ENCODE results near the gene GIPC2. TPM values are rescaled to one million over a fixed set of nuclear protein-coding genes. Genes with fewer than 3 reads are reported as not detected.
A peak's percentile ranks its signal among the peaks of the same experiment; 100 is the strongest.
"Not testable (repeated sequence)": the region's sequence is repeated elsewhere in the genome, so short reads cannot be mapped to it uniquely, and the experiment has no call there.

Gene GIPC2
- total RNA-seq, 8 experiments from 2014 or later = 0.09 to 0.78 (median 0.43) TPM; not detected in 1

GRCh38 chr1:78058670-78059069 lies 12.9 kb downstream of the GIPC2 start:
- in situ Hi-C loops (cut with MboI; ENCODE audit: low pct_unique_long_range_greater_than_20kb in 2 of 9, low sequenced_read_pairs in 9 of 9, unreplicated experiment in 9 of 9) = no loop called here
- no peaks in the 10 kb centered on the region for H3K4me1 ChIP-seq (replicated peaks in 1 of 2)
- WGBS, 10 experiments = 52 to 93% (median 79%) methylated on average over 2 to 4 of the region's 4 CpGs
- no peak overlapping the region for H3K27ac ChIP-seq
- ATAC-seq (replicated peaks in 6 of 8) = no peak
- H3K4me3 ChIP-seq = no peak overlapping the region

GRCh38 chr1:78060857-78061563 lies 15.2 kb downstream of the GIPC2 start:
- Histone ChIP-seq H3K4me1 (replicated peaks in 1 of 2) (no peaks in the 10 kb centered on the region), H3K4me3 (no peak overlapping the region), H3K27ac (no peak overlapping the region)
- no peak for ATAC-seq (replicated peaks in 6 of 8)
- in situ Hi-C loops (cut with MboI; ENCODE audit: low pct_unique_long_range_greater_than_20kb in 2 of 9, low sequenced_read_pairs in 9 of 9, unreplicated experiment in 9 of 9) = no loop called here
- 45 to 100% (median 77%) methylated on average over 1 to 4 of the region's 4 CpGs; no CpG with 5 or more reads in 1 of the 10 experiments for WGBS, 10 experiments

GRCh38 chr1:78061825-78062523 lies 16.2 kb downstream of the GIPC2 start:
- Histone ChIP-seq H3K4me3 (no peak overlapping the region), H3K27ac (no peak overlapping the region), H3K4me1 (replicated peaks in 1 of 2) (no peaks in the 10 kb centered on the region)
- 40 to 100% (median 85%) methylated on average over 1 to 2 of the region's 2 CpGs; no CpG with 5 or more reads in 1 of the 10 experiments for WGBS, 10 experiments
- peak in 2 of 8 experiments; percentile 36 to 91 for ATAC-seq (replicated peaks in 6 of 8)
- in situ Hi-C loops (cut with MboI; ENCODE audit: low pct_unique_long_range_greater_than_20kb in 2 of 9, low sequenced_read_pairs in 9 of 9, unreplicated experiment in 9 of 9) = no loop called here

DNA sequence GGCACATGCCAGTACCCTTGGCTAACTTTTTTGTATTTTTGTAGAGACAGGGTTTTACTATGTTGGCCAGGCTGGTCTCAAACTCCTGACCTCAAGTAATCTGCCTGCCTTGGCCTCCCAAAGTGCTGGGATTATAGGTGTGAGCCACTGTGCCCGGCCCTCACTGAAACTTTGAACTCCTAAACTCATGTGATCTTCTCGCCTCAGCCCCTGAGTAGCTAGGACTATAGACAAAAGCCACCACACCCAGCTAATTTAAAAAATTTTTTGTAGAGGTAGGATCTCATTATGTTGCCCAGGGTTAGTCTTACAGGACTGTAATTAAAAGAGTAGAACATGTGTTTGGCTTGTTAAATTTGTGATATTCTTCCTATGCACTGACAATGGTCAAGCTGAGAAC lies 19.1 kb downstream of the GIPC2 start:
- H3K4me3 ChIP-seq; H3K4me1 ChIP-seq (replicated peaks in 1 of 2); ATAC-seq (replicated peaks in 6 of 8); in situ Hi-C loops (cut with MboI; ENCODE audit: low pct_unique_long_range_greater_than_20kb in 2 of 9, low sequenced_read_pairs in 9 of 9, unreplicated experiment in 9 of 9); H3K27ac ChIP-seq: not testable (repeated sequence)
- WGBS, 10 experiments = 79 to 100% (median 97%) methylated on average over 1 to 2 of the region's 2 CpGs; no CpG with 5 or more reads in 4 of the 10 experiments

- ATAC-seq (replicated peaks in 6 of 8) = no peak
- Histone ChIP-seq H3K4me1 (replicated peaks in 1 of 2) (no peaks in the 10 kb centered on the region), H3K4me3 (no peak overlapping the region), H3K27ac (no peak overlapping the region)
- 49 to 100% (median 84%) methylated on average over 2 to 3 of the region's 3 CpGs; no CpG with 5 or more reads in 3 of the 10 experiments for WGBS, 10 experiments
- in situ Hi-C loops (cut with MboI; ENCODE audit: low pct_unique_long_range_greater_than_20kb in 2 of 9, low sequenced_read_pairs in 9 of 9, unreplicated experiment in 9 of 9) = no loop called here
These were observed 23.0 kb downstream of the GIPC2 start for GRCh38 chr1:78068681-78069283.

GRCh38 chr1:78069784-78070183 lies 24.0 kb downstream of the GIPC2 start:
- 0 to 90% (median 80%) methylated on average over 1 to 2 of the region's 2 CpGs; no CpG with 5 or more reads in 1 of the 10 experiments for WGBS, 10 experiments
- Histone ChIP-seq H3K4me1 (replicated peaks in 1 of 2) (no peaks in the 10 kb centered on the region), H3K27ac (no peak overlapping the region), H3K4me3 (no peak overlapping the region)
- no peak for ATAC-seq (replicated peaks in 6 of 8)
- in situ Hi-C loops (cut with MboI; ENCODE audit: low pct_unique_long_range_greater_than_20kb in 2 of 9, low sequenced_read_pairs in 9 of 9, unreplicated experiment in 9 of 9) = no loop called here

- no peak overlapping the region for H3K4me3 ChIP-seq
- ATAC-seq (replicated peaks in 6 of 8) = no peak
- 33 to 92% (median 55%) methylated on average over 1 to 2 of the region's 2 CpGs; no CpG with 5 or more reads in 1 of the 10 experiments for WGBS, 10 experiments
- in situ Hi-C loops (cut with MboI; ENCODE audit: low pct_unique_long_range_greater_than_20kb in 2 of 9, low sequenced_read_pairs in 9 of 9, unreplicated experiment in 9 of 9) = no loop called here
- H3K4me1 ChIP-seq (replicated peaks in 1 of 2) = no peaks in the 10 kb centered on the region
- no peak overlapping the region for H3K27ac ChIP-seq
These were observed 24.4 kb downstream of the GIPC2 start for GRCh38 chr1:78070210-78070609.

DNA sequence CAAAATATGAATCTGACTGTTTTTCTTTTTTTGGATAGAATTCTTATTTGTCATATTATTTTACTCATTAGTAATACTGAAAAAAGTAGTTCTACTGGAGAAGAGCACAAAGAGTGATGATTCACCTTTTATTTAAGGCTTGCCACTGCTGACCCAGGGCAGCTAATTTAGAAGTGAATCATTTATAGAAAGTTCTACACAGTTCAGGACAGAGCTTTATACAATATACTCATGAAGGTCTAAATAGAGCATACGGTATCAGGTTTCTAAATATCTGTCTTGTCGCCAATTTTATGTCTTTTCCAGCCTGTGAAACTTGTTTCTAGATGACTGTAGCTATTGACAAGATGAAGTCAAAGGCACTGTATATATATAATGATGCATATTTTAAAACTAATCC lies 25.0 kb downstream of the GIPC2 start:
- no peak overlapping the region for H3K27ac ChIP-seq
- in situ Hi-C loops (cut with MboI; ENCODE audit: low pct_unique_long_range_greater_than_20kb in 2 of 9, low sequenced_read_pairs in 9 of 9, unreplicated experiment in 9 of 9) = no loop called here
- no peaks in the 10 kb centered on the region for H3K4me1 ChIP-seq (replicated peaks in 1 of 2)
- H3K4me3 ChIP-seq = no peak overlapping the region
- WGBS, 10 experiments = 0 to 87% (median 63%) methylated on average over 1 to 2 of the region's 2 CpGs
- ATAC-seq (replicated peaks in 6 of 8) = peak in 3 of 8 experiments; percentile 40 to 73 (median 59)

GRCh38 chr1:78071696-78072095 lies 25.9 kb downstream of the GIPC2 start:
- no peak overlapping the region for H3K27ac ChIP-seq
- in situ Hi-C loops (cut with MboI; ENCODE audit: low pct_unique_long_range_greater_than_20kb in 2 of 9, low sequenced_read_pairs in 9 of 9, unreplicated experiment in 9 of 9) = no loop called here
- H3K4me3 ChIP-seq = no peak overlapping the region
- H3K4me1 ChIP-seq (replicated peaks in 1 of 2) = no peaks in the 10 kb centered on the region
- 50 to 92% (median 75%) methylated on average over 1 to 5 of the region's 5 CpGs for WGBS, 10 experiments
- no peak for ATAC-seq (replicated peaks in 6 of 8)

DNA sequence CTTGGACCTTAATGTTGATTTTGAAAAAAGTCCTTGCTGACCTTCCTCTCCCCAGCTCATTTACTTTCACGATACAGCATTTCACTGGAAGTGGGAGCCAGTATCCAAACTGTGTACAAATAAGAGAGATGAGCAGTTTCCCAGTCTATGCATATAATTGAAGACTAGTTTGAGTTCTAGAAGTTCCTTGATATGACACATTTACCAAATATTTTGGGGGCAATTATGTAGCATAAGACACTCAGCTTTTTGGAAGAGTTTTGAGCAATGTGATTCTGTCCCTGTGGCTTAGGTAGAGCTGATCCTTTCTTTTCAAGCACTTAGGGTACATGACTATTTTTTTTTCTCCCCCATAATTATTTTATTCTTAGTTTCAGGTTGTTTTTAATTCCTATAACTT lies 26.4 kb downstream of the GIPC2 start:
- Histone ChIP-seq H3K4me1 (replicated peaks in 1 of 2) (no peaks in the 10 kb centered on the region), H3K4me3 (no peak overlapping the region), H3K27ac (no peak overlapping the region)
- ATAC-seq (replicated peaks in 6 of 8) = no peak
- in situ Hi-C loops (cut with MboI; ENCODE audit: low pct_unique_long_range_greater_than_20kb in 2 of 9, low sequenced_read_pairs in 9 of 9, unreplicated experiment in 9 of 9) = no loop called here
- WGBS, 10 experiments = 29 to 100% (median 92%) methylated on average over 1 of the region's 1 CpG; no CpG with 5 or more reads in 2 of the 10 experiments

- in situ Hi-C loops (cut with MboI; ENCODE audit: low pct_unique_long_range_greater_than_20kb in 2 of 9, low sequenced_read_pairs in 9 of 9, unreplicated experiment in 9 of 9) = no loop called here
- ATAC-seq (replicated peaks in 6 of 8) = no peak
These were observed 27.7 kb downstream of the GIPC2 start for GRCh38 chr1:78073441-78073840.

GRCh38 chr1:78075621-78076020 lies 29.9 kb downstream of the GIPC2 start:
- 60 to 100% (median 85%) methylated on average over 1 to 3 of the region's 3 CpGs; no CpG with 5 or more reads in 2 of the 10 experiments for WGBS, 10 experiments
- in situ Hi-C loops (cut with MboI; ENCODE audit: low pct_unique_long_range_greater_than_20kb in 2 of 9, low sequenced_read_pairs in 9 of 9, unreplicated experiment in 9 of 9) = no loop called here
- no peak for ATAC-seq (replicated peaks in 6 of 8)
- H3K4me3 ChIP-seq = no peak overlapping the region
- H3K4me1 ChIP-seq (replicated peaks in 1 of 2) = no peaks in the 10 kb centered on the region
- no peak overlapping the region for H3K27ac ChIP-seq

More at GRCh38 chr1:78073441-78073840, 27.7 kb downstream of the GIPC2 start:
- Histone ChIP-seq H3K4me1 (replicated peaks in 1 of 2) (no peaks in the 10 kb centered on the region), H3K4me3 (no peak overlapping the region), H3K27ac (no peak overlapping the region)
- WGBS, 10 experiments = 50 to 100% (median 84%) methylated on average over 1 of the region's 1 CpG; no CpG with 5 or more reads in 2 of the 10 experiments

GRCh38 chr1:78078358-78078757 lies 32.6 kb downstream of the GIPC2 start:
- H3K4me3 ChIP-seq = no peak overlapping the region
- H3K27ac ChIP-seq = no peak overlapping the region
- 40 to 100% (median 78%) methylated on average over 1 to 3 of the region's 3 CpGs for WGBS, 10 experiments
- H3K4me1 ChIP-seq (replicated peaks in 1 of 2) = no peaks in the 10 kb centered on the region
- no peak for ATAC-seq (replicated peaks in 6 of 8)
- in situ Hi-C loops (cut with MboI; ENCODE audit: low pct_unique_long_range_greater_than_20kb in 2 of 9, low sequenced_read_pairs in 9 of 9, unreplicated experiment in 9 of 9) = no loop called here
